ENCODE results near the gene SFXN3.

Gene SFXN3

GRCh38 chr10:101005361-101005760 is 25.7 kb upstream of the SFXN3 start:
- ChIA-PET CTCF (interaction anchor here (1.3 to 8.1 kb wide), 2 partner anchors 12 to 137 kb away, joined by 4 to 96 read pairs; no protein-coding TSS in a partner anchor), POLR2A (no interaction called here)
- DNase-seq (ENCODE audit: extremely low spot score): no peak
- TF ChIP-seq CTCF (IDR thresholded peaks at IDR 0.05; ENCODE audit: control extremely low read depth, extremely low read depth, low read depth, missing control alignments): no peak

GRCh38 chr10:101005869-101006567 is 25.0 kb upstream of the SFXN3 start:
- DNase-seq (ENCODE audit: extremely low spot score): no peak
- ChIA-PET CTCF (interaction anchor here (1.3 to 8.1 kb wide), 4 partner anchors 8 to 136 kb away, joined by 4 to 96 read pairs (median 38); partner anchors contain the start of gene LZTS2), POLR2A (no interaction called here)
- no peak for TF ChIP-seq CTCF (IDR thresholded peaks at IDR 0.05; ENCODE audit: control extremely low read depth, extremely low read depth, low read depth, missing control alignments)

GRCh38 chr10:101006593-101007098 is 24.4 kb upstream of the SFXN3 start:
- no peak for DNase-seq (ENCODE audit: extremely low spot score)
- no peak for TF ChIP-seq CTCF (IDR thresholded peaks at IDR 0.05; ENCODE audit: control extremely low read depth, extremely low read depth, low read depth, missing control alignments)
- ChIA-PET POLR2A (no interaction called here), CTCF (interaction anchor here (0.9 to 8.1 kb wide), 4 partner anchors 8 to 100 kb away, joined by 3 to 96 read pairs (median 38); partner anchors contain the start of gene LZTS2)

- no peak for TF ChIP-seq CTCF (IDR thresholded peaks at IDR 0.05; ENCODE audit: control extremely low read depth, extremely low read depth, low read depth, missing control alignments)
- POLR2A ChIA-PET: no interaction called here
- no peak for DNase-seq (ENCODE audit: extremely low spot score)
- CTCF ChIA-PET: interaction anchor here (0.9 to 8.1 kb wide), 4 partner anchors 9 to 100 kb away, joined by 3 to 96 read pairs (median 38); partner anchors contain the start of gene LZTS2
Observed at GRCh38 chr10:101007099-101007711, 23.8 kb upstream of the SFXN3 start.

- CTCF ChIA-PET: interaction anchor here (1.0 to 8.1 kb wide), 4 partner anchors 9 to 87 kb away, joined by 3 to 96 read pairs (median 36); partner anchors contain the start of gene LZTS2
Observed at GRCh38 chr10:101007915-101008822, 22.9 kb upstream of the SFXN3 start.

More at GRCh38 chr10:101007915-101008822, 22.9 kb upstream of the SFXN3 start:
- TF ChIP-seq CTCF (IDR thresholded peaks at IDR 0.05; ENCODE audit: control extremely low read depth, extremely low read depth, low read depth, missing control alignments): no peak
- POLR2A ChIA-PET: no interaction called here
- DNase-seq (ENCODE audit: extremely low spot score): no peak

All from GM10248 (cell line).